ENCODE results near the gene RNF115.

DNA sequence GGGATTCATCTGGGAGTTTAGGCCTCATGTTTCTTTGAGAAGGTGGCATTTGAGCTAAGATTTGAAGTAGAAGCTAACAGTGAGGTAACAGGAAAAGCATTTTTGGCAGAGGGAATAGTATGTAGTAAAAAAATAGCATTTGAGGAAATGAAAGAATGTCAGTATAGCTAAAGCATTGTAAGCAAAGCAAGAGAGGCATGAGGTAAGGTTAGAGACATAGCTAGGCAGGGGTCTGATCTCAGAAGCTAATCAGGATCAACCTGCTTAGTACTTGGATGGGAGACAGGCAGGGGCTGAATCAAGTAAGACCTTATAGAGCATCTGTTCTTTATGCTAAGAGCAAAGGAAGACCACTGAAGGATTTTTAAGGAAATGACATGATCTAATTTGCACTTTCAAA lies 4.1 kb upstream of the RNF115 start:
- TF ChIP-seq, protein P1, sequence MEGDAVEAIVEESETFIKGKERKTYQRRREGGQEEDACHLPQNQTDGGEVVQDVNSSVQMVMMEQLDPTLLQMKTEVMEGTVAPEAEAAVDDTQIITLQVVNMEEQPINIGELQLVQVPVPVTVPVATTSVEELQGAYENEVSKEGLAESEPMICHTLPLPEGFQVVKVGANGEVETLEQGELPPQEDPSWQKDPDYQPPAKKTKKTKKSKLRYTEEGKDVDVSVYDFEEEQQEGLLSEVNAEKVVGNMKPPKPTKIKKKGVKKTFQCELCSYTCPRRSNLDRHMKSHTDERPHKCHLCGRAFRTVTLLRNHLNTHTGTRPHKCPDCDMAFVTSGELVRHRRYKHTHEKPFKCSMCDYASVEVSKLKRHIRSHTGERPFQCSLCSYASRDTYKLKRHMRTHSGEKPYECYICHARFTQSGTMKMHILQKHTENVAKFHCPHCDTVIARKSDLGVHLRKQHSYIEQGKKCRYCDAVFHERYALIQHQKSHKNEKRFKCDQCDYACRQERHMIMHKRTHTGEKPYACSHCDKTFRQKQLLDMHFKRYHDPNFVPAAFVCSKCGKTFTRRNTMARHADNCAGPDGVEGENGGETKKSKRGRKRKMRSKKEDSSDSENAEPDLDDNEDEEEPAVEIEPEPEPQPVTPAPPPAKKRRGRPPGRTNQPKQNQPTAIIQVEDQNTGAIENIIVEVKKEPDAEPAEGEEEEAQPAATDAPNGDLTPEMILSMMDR (IDR thresholded peaks at IDR 0.05; ENCODE audit: low read depth, low read length, missing input control): no peak
- TF ChIP-seq, protein P2, sequence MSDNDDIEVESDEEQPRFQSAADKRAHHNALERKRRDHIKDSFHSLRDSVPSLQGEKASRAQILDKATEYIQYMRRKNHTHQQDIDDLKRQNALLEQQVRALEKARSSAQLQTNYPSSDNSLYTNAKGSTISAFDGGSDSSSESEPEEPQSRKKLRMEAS (IDR thresholded peaks at IDR 0.05): no peak
- TF ChIP-seq YY1 (IDR thresholded peaks at IDR 0.05) (no peak), EGR1 (IDR thresholded peaks at IDR 0.05; ENCODE audit: low read depth in 2 of 2) (no peak), SP1 (IDR thresholded peaks at IDR 0.05) (no peak), RXRA (IDR thresholded peaks at IDR 0.05) (no peak), NR2F2 (IDR thresholded peaks at IDR 0.05) (no peak), GABPA (IDR thresholded peaks at IDR 0.05 in 1 of 2, conservative IDR thresholded peaks at IDR 0.05 in 1 of 2) (no peak), FOXA1 (IDR thresholded peaks at IDR 0.05) (no peak)
- TF ChIP-seq, protein P3, sequence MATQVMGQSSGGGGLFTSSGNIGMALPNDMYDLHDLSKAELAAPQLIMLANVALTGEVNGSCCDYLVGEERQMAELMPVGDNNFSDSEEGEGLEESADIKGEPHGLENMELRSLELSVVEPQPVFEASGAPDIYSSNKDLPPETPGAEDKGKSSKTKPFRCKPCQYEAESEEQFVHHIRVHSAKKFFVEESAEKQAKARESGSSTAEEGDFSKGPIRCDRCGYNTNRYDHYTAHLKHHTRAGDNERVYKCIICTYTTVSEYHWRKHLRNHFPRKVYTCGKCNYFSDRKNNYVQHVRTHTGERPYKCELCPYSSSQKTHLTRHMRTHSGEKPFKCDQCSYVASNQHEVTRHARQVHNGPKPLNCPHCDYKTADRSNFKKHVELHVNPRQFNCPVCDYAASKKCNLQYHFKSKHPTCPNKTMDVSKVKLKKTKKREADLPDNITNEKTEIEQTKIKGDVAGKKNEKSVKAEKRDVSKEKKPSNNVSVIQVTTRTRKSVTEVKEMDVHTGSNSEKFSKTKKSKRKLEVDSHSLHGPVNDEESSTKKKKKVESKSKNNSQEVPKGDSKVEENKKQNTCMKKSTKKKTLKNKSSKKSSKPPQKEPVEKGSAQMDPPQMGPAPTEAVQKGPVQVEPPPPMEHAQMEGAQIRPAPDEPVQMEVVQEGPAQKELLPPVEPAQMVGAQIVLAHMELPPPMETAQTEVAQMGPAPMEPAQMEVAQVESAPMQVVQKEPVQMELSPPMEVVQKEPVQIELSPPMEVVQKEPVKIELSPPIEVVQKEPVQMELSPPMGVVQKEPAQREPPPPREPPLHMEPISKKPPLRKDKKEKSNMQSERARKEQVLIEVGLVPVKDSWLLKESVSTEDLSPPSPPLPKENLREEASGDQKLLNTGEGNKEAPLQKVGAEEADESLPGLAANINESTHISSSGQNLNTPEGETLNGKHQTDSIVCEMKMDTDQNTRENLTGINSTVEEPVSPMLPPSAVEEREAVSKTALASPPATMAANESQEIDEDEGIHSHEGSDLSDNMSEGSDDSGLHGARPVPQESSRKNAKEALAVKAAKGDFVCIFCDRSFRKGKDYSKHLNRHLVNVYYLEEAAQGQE (IDR thresholded peaks at IDR 0.05): no peak
